Hepatocyte (in vitro differentiated cells): ENCODE measurements around the gene TBC1D8. TPM values are rescaled to one million over a fixed set of nuclear protein-coding genes. Genes with fewer than 3 reads are reported as not detected.
"Not testable (repeated sequence)": the region's sequence is repeated elsewhere in the genome, so short reads cannot be mapped to it uniquely, and the experiment has no call there.

Experiments used
- DNase-seq: peaks from one replicate; pipeline ENCODE4 v3.0.0-alpha.2; 2016; ENCODE audit warnings: low spot score
- H2AFZ ChIP-seq: fragments of 200-600 bp; sonication (generic); 2 replicates; pipeline ENCODE4 v1.6.0; 2016; ENCODE audit warnings: antibody characterized with exemption, mild to moderate bottlenecking
- H3K27ac ChIP-seq: fragments of 200-600 bp; sonication (generic); 2 replicates; pipeline ENCODE4 v1.5.1; 2016; ENCODE audit warnings: mild to moderate bottlenecking
- H3K27me3 ChIP-seq: fragments of 200-600 bp; sonication (generic); 2 replicates; pipeline ENCODE4 v1.6.1; 2016
- H3K36me3 ChIP-seq: fragments of 200-600 bp; sonication (generic); replicated peaks from 2 replicates; pipeline ENCODE4 v1.5.1; 2016; ENCODE audit warnings: low read depth; ENCODE audit not compliant: insufficient read depth
- H3K4me1 ChIP-seq: fragments of 200-600 bp; sonication (generic); 2 replicates; pipeline ENCODE4 v1.5.1; 2016; ENCODE audit warnings: mild to moderate bottlenecking, moderate library complexity; ENCODE audit not compliant: insufficient read depth
- H3K4me2 ChIP-seq: fragments of 200-600 bp; sonication (generic); 2 replicates; pipeline ENCODE4 v1.6.0; 2016
- H3K4me3 ChIP-seq: fragments of 200-600 bp; sonication (generic); 2 replicates; pipeline ENCODE4 v1.5.1; 2016; ENCODE audit warnings: mild to moderate bottlenecking
- H3K79me2 ChIP-seq: fragments of 200-600 bp; sonication (generic); 2 replicates; pipeline ENCODE4 v1.6.0; 2017; ENCODE audit warnings: mild to moderate bottlenecking
- H3K9me2 ChIP-seq: fragments of 200-600 bp; sonication (generic); replicated peaks from 2 replicates; pipeline ENCODE4 v1.6.0; 2017; ENCODE audit warnings: mild to moderate bottlenecking; ENCODE audit not compliant: insufficient read depth
- H3K9me3 ChIP-seq: fragments of 200-600 bp; sonication (generic); 2 replicates; pipeline ENCODE4 v1.5.1; 2016; ENCODE audit warnings: low read depth, mild to moderate bottlenecking
- H4K20me1 ChIP-seq: fragments of 200-600 bp; sonication (generic); 2 replicates; pipeline ENCODE4 v1.6.0; 2016; ENCODE audit warnings: mild to moderate bottlenecking; ENCODE audit not compliant: insufficient read depth, poor library complexity, severe bottlenecking
- EZH2 ChIP-seq: fragments of 200-600 bp; sonication (generic); IDR thresholded peaks from 2 replicates; pipeline ENCODE4 v1.6.1; 2016; ENCODE audit warnings: antibody characterized with exemption, mild to moderate bottlenecking, borderline replicate concordance
- EZH2phosphoT487 ChIP-seq: fragments of 200-600 bp; sonication (generic); IDR thresholded peaks from one replicate; pipeline ENCODE4 v1.6.1; 2018; ENCODE audit warnings: antibody characterized with exemption, mild to moderate bottlenecking, low read depth, moderate library complexity; ENCODE audit not compliant: unreplicated experiment, severe bottlenecking
- WGBS: methylation state at CpG from one replicate; pipeline ENCODE4 v1.1.6; 2016; ENCODE audit warnings: low lambda C conversion rate; ENCODE audit errors: missing lambda C conversion rate; 5-methylcytosine and 5-hydroxymethylcytosine counted together
- polyA plus RNA-seq: library from polyadenylated mRNA; unstranded; fragments of >200 nt; fragmentation: Nextera tagmentation; extraction: Ambion mirVana; gene quantifications from 2 replicates; pipeline ENCODE4 v1.2.1, GENCODE V29; 2016
- total RNA-seq: library from RNA; depleted of rRNA; stranded (reverse); fragments of >200 nt; gene quantifications from 2 replicates; pipeline ENCODE4 v1.2.3, GENCODE V29; 2014
- TF ChIP-seq, protein P1 (sequence below): fragments of 200-600 bp; sonication (generic); IDR thresholded peaks from 2 replicates; pipeline ENCODE4 v1.5.1; 2016; ENCODE audit warnings: antibody characterized with exemption, mild to moderate bottlenecking; ENCODE audit not compliant: poor library complexity

TBC1D8 gene
- total and polyA plus RNA-seq, 2 experiments from 2014 or later: 10.1 to 15.8 TPM

- Histone ChIP-seq H3K36me3 (no peaks in the 10 kb centered on the region), H3K9me3 (no peaks in the 10 kb centered on the region), H3K4me1 (no peaks in the 10 kb centered on the region), H2AFZ (no peak overlapping the region), H3K27ac (no peak overlapping the region), H4K20me1 (no peaks in the 10 kb centered on the region), H3K4me2 (no peak overlapping the region), H3K9me2 (no peaks in the 10 kb centered on the region), H3K79me2 (no peaks in the 10 kb centered on the region), H3K4me3 (no peak overlapping the region), H3K27me3 (no peaks in the 10 kb centered on the region)
- 59% methylated on average over 3 of the region's 3 CpGs for WGBS
- no peak for DNase-seq
- TF ChIP-seq, protein P1, sequence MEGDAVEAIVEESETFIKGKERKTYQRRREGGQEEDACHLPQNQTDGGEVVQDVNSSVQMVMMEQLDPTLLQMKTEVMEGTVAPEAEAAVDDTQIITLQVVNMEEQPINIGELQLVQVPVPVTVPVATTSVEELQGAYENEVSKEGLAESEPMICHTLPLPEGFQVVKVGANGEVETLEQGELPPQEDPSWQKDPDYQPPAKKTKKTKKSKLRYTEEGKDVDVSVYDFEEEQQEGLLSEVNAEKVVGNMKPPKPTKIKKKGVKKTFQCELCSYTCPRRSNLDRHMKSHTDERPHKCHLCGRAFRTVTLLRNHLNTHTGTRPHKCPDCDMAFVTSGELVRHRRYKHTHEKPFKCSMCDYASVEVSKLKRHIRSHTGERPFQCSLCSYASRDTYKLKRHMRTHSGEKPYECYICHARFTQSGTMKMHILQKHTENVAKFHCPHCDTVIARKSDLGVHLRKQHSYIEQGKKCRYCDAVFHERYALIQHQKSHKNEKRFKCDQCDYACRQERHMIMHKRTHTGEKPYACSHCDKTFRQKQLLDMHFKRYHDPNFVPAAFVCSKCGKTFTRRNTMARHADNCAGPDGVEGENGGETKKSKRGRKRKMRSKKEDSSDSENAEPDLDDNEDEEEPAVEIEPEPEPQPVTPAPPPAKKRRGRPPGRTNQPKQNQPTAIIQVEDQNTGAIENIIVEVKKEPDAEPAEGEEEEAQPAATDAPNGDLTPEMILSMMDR: no peak
- no peak for TF ChIP-seq EZH2phosphoT487
- TF ChIP-seq EZH2: no peak
Observed at GRCh38 chr2:101179982-101180381, 28.8 kb upstream of the TBC1D8 start.

GRCh38 chr2:101176803-101177202, 25.6 kb upstream of the TBC1D8 start:
- no peaks in the 10 kb centered on the region for H3K27me3 ChIP-seq
- no peaks in the 10 kb centered on the region for H3K9me3 ChIP-seq
- H3K4me3 ChIP-seq: no peak overlapping the region
- H3K79me2 ChIP-seq: no peaks in the 10 kb centered on the region
- DNase-seq: no peak
- H3K27ac ChIP-seq: no peak overlapping the region
- H3K4me1 ChIP-seq: no peaks in the 10 kb centered on the region
- H3K4me2 ChIP-seq: no peak overlapping the region
- no peak overlapping the region for H2AFZ ChIP-seq
- WGBS: 84% methylated on average over 4 of the region's 4 CpGs
- H3K36me3 ChIP-seq: no peaks in the 10 kb centered on the region
- TF ChIP-seq EZH2: no peak
- TF ChIP-seq EZH2phosphoT487: no peak
- TF ChIP-seq, protein P1: no peak
- H3K9me2 ChIP-seq: no peaks in the 10 kb centered on the region
- H4K20me1 ChIP-seq: no peaks in the 10 kb centered on the region

GRCh38 chr2:101175991-101176390, 24.8 kb upstream of the TBC1D8 start:
- no peak overlapping the region for H3K4me2 ChIP-seq
- H3K9me2 ChIP-seq: no peaks in the 10 kb centered on the region
- no peak for DNase-seq
- H3K36me3 ChIP-seq: no peaks in the 10 kb centered on the region
- H3K4me3 ChIP-seq: no peak overlapping the region
- no peak overlapping the region for H2AFZ ChIP-seq
- no peaks in the 10 kb centered on the region for H3K27me3 ChIP-seq
- no peaks in the 10 kb centered on the region for H3K79me2 ChIP-seq
- H3K27ac ChIP-seq: no peak overlapping the region
- 83% methylated on average over 3 of the region's 3 CpGs for WGBS
- TF ChIP-seq, protein P1: no peak
- TF ChIP-seq EZH2 (no peak), EZH2phosphoT487 (no peak)
- H3K9me3 ChIP-seq: no peaks in the 10 kb centered on the region
- no peaks in the 10 kb centered on the region for H4K20me1 ChIP-seq
- H3K4me1 ChIP-seq: no peaks in the 10 kb centered on the region

- DNase-seq: no peak
- Histone ChIP-seq H3K27ac (no peak overlapping the region), H3K27me3 (no peaks in the 10 kb centered on the region), H3K9me3 (no peaks in the 10 kb centered on the region), H4K20me1 (no peaks in the 10 kb centered on the region), H2AFZ (no peak overlapping the region), H3K36me3 (no peaks in the 10 kb centered on the region), H3K4me2 (no peak overlapping the region), H3K4me1 (no peaks in the 10 kb centered on the region), H3K4me3 (no peak overlapping the region), H3K9me2 (no peaks in the 10 kb centered on the region), H3K79me2 (no peaks in the 10 kb centered on the region)
- 64% methylated on average over 2 of the region's 2 CpGs for WGBS
- TF ChIP-seq, protein P1: no peak
- no peak for TF ChIP-seq EZH2
- no peak for TF ChIP-seq EZH2phosphoT487
Observed at GRCh38 chr2:101173707-101174295, 22.6 kb upstream of the TBC1D8 start.

- H3K4me1 ChIP-seq, H3K79me2 ChIP-seq, H3K36me3 ChIP-seq, DNase-seq, H3K4me3 ChIP-seq, H2AFZ ChIP-seq, H3K4me2 ChIP-seq, H4K20me1 ChIP-seq, H3K27me3 ChIP-seq, H3K9me2 ChIP-seq, H3K9me3 ChIP-seq, H3K27ac ChIP-seq: not testable (repeated sequence)
- 77% methylated on average over 2 of the region's 2 CpGs for WGBS
Observed at GRCh38 chr2:101169822-101170221, 18.6 kb upstream of the TBC1D8 start.
